Karpas-422 (cell line): ENCODE results near the gene ITPR2. TPM values are rescaled to one million over a fixed set of nuclear protein-coding genes. Genes with fewer than 3 reads are reported as not detected.

ENCODE experiments used
- DNase-seq: peaks from one replicate; pipeline ENCODE4 v3.0.0-alpha.2; 2015
- H2AFZ ChIP-seq: fragments of 200-600 bp; sonication (generic); 2 replicates; pipeline ENCODE4 v1.6.1; 2014; ENCODE audit warnings: antibody characterized with exemption, low read length, mixed read lengths
- H3K27ac ChIP-seq: fragments of 200-600 bp; sonication (generic); 2 replicates; pipeline ENCODE4 v1.5.1; 2014; ENCODE audit warnings: mild to moderate bottlenecking, low read length, moderate library complexity
- H3K27me3 ChIP-seq: fragments of 200-600 bp; sonication (generic); 2 replicates; pipeline ENCODE4 v1.6.1; 2014; ENCODE audit warnings: low read length, mixed read lengths
- H3K36me3 ChIP-seq: fragments of 200-600 bp; sonication (generic); 2 replicates; pipeline ENCODE4 v1.6.1; 2014; ENCODE audit warnings: low read length, mixed read lengths; ENCODE audit not compliant: insufficient read depth
- H3K4me1 ChIP-seq: fragments of 200-600 bp; sonication (generic); 2 replicates; pipeline ENCODE4 v1.6.1; 2014; ENCODE audit warnings: mild to moderate bottlenecking, low read length, mixed read lengths
- H3K4me2 ChIP-seq: fragments of 200-600 bp; sonication (generic); 2 replicates; pipeline ENCODE4 v1.6.1; 2014; ENCODE audit warnings: low read length, low read depth, mild to moderate bottlenecking; ENCODE audit not compliant: poor library complexity, severe bottlenecking
- H3K4me3 ChIP-seq: fragments of 200-600 bp; sonication (generic); 2 replicates; pipeline ENCODE4 v1.5.1; 2014; ENCODE audit warnings: mild to moderate bottlenecking, antibody characterized with exemption, low read length, mixed read lengths
- H3K79me2 ChIP-seq: fragments of 200-600 bp; sonication (generic); 2 replicates; pipeline ENCODE4 v1.6.1; 2014; ENCODE audit warnings: mild to moderate bottlenecking, low read length, mixed read lengths
- H3K9ac ChIP-seq: fragments of 200-600 bp; sonication (generic); 2 replicates; pipeline ENCODE4 v1.6.0; 2014; ENCODE audit warnings: low read length
- H3K9me2 ChIP-seq: fragments of 200-600 bp; sonication (generic), shearing (Covaris generic); replicated peaks from 2 replicates; pipeline ENCODE4 v1.6.0; 2014; ENCODE audit warnings: mild to moderate bottlenecking, low read length, moderate library complexity; ENCODE audit not compliant: insufficient read depth
- H3K9me3 ChIP-seq: fragments of 300-700, 200-600 bp; sonication (generic); 2 replicates; pipeline ENCODE4 v1.6.1; 2014; ENCODE audit warnings: low read length, mixed read lengths
- H4K20me1 ChIP-seq: fragments of 200-600 bp; sonication (generic); 2 replicates; pipeline ENCODE4 v1.6.1; 2014; ENCODE audit warnings: mild to moderate bottlenecking, antibody characterized with exemption, low read length, low read depth; ENCODE audit not compliant: insufficient read depth
- total RNA-seq: library from RNA; depleted of rRNA; stranded (reverse); fragments of >200 nt; shearing (Covaris generic); gene quantifications from 2 replicates; pipeline ENCODE4 v1.2.3, GENCODE V29; 2014; ENCODE audit warnings: low replicate concordance

ITPR2 gene
- total RNA-seq, 1 experiment from 2014 or later, result 128 TPM

- Histone ChIP-seq H3K9me2 (no peaks in the 10 kb centered on the region), H3K27me3 (no peaks in the 10 kb centered on the region), H3K4me2 (no peak overlapping the region), H3K79me2 (peaks cover 55% of the 10 kb centered on the region), H4K20me1 (no peaks in the 10 kb centered on the region), H3K4me1 (peaks cover 9% of the 10 kb centered on the region), H2AFZ (no peak overlapping the region), H3K27ac (no peak overlapping the region), H3K9me3 (no peaks in the 10 kb centered on the region), H3K9ac (no peak overlapping the region), H3K4me3 (no peak overlapping the region), H3K36me3 (peaks cover 38% of the 10 kb centered on the region)
- DNase-seq, result no peak
Observed at GRCh38 chr12:26697217-26697616, 135.8 kb downstream of the ITPR2 start.

GRCh38 chr12:26696613-26697092 lies 136.3 kb downstream of the ITPR2 start:
- no peak for DNase-seq
- H3K9me3 ChIP-seq, result no peaks in the 10 kb centered on the region
- H3K9ac ChIP-seq, result no peak overlapping the region
- no peaks in the 10 kb centered on the region for H4K20me1 ChIP-seq
- H3K79me2 ChIP-seq, result peaks cover 56% of the 10 kb centered on the region
- H3K4me1 ChIP-seq, result peaks cover 3% of the 10 kb centered on the region
- H3K9me2 ChIP-seq, result no peaks in the 10 kb centered on the region
- H3K4me2 ChIP-seq, result no peak overlapping the region
- no peak overlapping the region for H3K4me3 ChIP-seq
- no peak overlapping the region for H2AFZ ChIP-seq
- peaks cover 38% of the 10 kb centered on the region for H3K36me3 ChIP-seq
- H3K27ac ChIP-seq, result no peak overlapping the region
- H3K27me3 ChIP-seq, result no peaks in the 10 kb centered on the region

- Histone ChIP-seq H3K4me1 (no peaks in the 10 kb centered on the region; the same call in 1 of the 2 replicates), H3K9me2 (no peaks in the 10 kb centered on the region), H3K9ac (no peak overlapping the region), H3K27ac (no peak overlapping the region), H3K27me3 (no peaks in the 10 kb centered on the region), H4K20me1 (no peaks in the 10 kb centered on the region), H3K4me2 (no peak overlapping the region), H2AFZ (no peak overlapping the region), H3K4me3 (no peak overlapping the region), H3K9me3 (no peaks in the 10 kb centered on the region), H3K36me3 (peaks cover 38% of the 10 kb centered on the region), H3K79me2 (peaks cover 56% of the 10 kb centered on the region)
- DNase-seq, result no peak
Observed at GRCh38 chr12:26696048-26696612, 136.9 kb downstream of the ITPR2 start.

GRCh38 chr12:26694402-26694801 lies 138.6 kb downstream of the ITPR2 start:
- Histone ChIP-seq H3K4me2 (no peak overlapping the region), H3K27ac (no peak overlapping the region), H4K20me1 (no peaks in the 10 kb centered on the region), H3K9me2 (no peaks in the 10 kb centered on the region), H3K79me2 (peaks cover 65% of the 10 kb centered on the region), H3K9ac (no peak overlapping the region), H3K4me1 (no peaks in the 10 kb centered on the region; the same call in none of the 2 replicates), H2AFZ (no peak overlapping the region), H3K27me3 (no peaks in the 10 kb centered on the region), H3K9me3 (no peaks in the 10 kb centered on the region), H3K36me3 (peaks cover 34% of the 10 kb centered on the region), H3K4me3 (no peak overlapping the region)
- no peak for DNase-seq

- Histone ChIP-seq H3K9me3 (no peaks in the 10 kb centered on the region), H3K79me2 (peaks cover 67% of the 10 kb centered on the region), H3K4me3 (no peak overlapping the region), H3K4me1 (peaks cover 3% of the 10 kb centered on the region), H3K27ac (no peak overlapping the region), H3K4me2 (no peak overlapping the region), H4K20me1 (no peaks in the 10 kb centered on the region), H3K36me3 (peaks cover 25% of the 10 kb centered on the region; the same call in 1 of the 2 replicates), H3K27me3 (no peaks in the 10 kb centered on the region), H2AFZ (no peak overlapping the region), H3K9ac (no peak overlapping the region), H3K9me2 (no peaks in the 10 kb centered on the region)
- no peak for DNase-seq
Observed at GRCh38 chr12:26692407-26692806, 140.6 kb downstream of the ITPR2 start.

GRCh38 chr12:26691234-26691970 lies 141.6 kb downstream of the ITPR2 start:
- H3K4me3 ChIP-seq, result no peak overlapping the region
- H3K79me2 ChIP-seq, result peaks cover 74% of the 10 kb centered on the region
- no peaks in the 10 kb centered on the region for H3K9me2 ChIP-seq
- no peaks in the 10 kb centered on the region for H3K27me3 ChIP-seq
- H3K27ac ChIP-seq, result no peak overlapping the region
- no peak overlapping the region for H3K9ac ChIP-seq
- no peak overlapping the region for H2AFZ ChIP-seq
- no peaks in the 10 kb centered on the region for H3K9me3 ChIP-seq
- DNase-seq, result no peak
- H4K20me1 ChIP-seq, result no peaks in the 10 kb centered on the region
- peaks cover 30% of the 10 kb centered on the region; the same call in 1 of the 2 replicates for H3K36me3 ChIP-seq
- no peak overlapping the region for H3K4me2 ChIP-seq
- peaks cover 3% of the 10 kb centered on the region for H3K4me1 ChIP-seq

- H3K9ac ChIP-seq, result no peak overlapping the region
- H3K79me2 ChIP-seq, result peaks cover 75% of the 10 kb centered on the region
- no peak for DNase-seq
- peaks cover 3% of the 10 kb centered on the region for H3K4me1 ChIP-seq
- H3K4me2 ChIP-seq, result no peak overlapping the region
- H3K9me3 ChIP-seq, result no peaks in the 10 kb centered on the region
- no peaks in the 10 kb centered on the region for H3K27me3 ChIP-seq
- no peaks in the 10 kb centered on the region for H4K20me1 ChIP-seq
- no peak overlapping the region for H3K27ac ChIP-seq
- no peak overlapping the region for H2AFZ ChIP-seq
- no peaks in the 10 kb centered on the region for H3K9me2 ChIP-seq
- no peak overlapping the region for H3K4me3 ChIP-seq
- peaks cover 24% of the 10 kb centered on the region; the same call in 1 of the 2 replicates for H3K36me3 ChIP-seq
Observed at GRCh38 chr12:26690601-26691000, 142.4 kb downstream of the ITPR2 start.

- DNase-seq, result no peak
- H3K4me2 ChIP-seq, result no peak overlapping the region
Observed at GRCh38 chr12:26689281-26689841, 143.6 kb downstream of the ITPR2 start.

More at GRCh38 chr12:26689281-26689841, 143.6 kb downstream of the ITPR2 start:
- H3K4me1 ChIP-seq, result peaks cover 3% of the 10 kb centered on the region
- H3K79me2 ChIP-seq, result peaks cover 64% of the 10 kb centered on the region
- peaks cover 11% of the 10 kb centered on the region; the same call in 1 of the 2 replicates for H3K36me3 ChIP-seq
- H3K4me3 ChIP-seq, result no peak overlapping the region
- H3K9me2 ChIP-seq, result no peaks in the 10 kb centered on the region
- no peak overlapping the region for H2AFZ ChIP-seq
- no peaks in the 10 kb centered on the region for H4K20me1 ChIP-seq
- H3K27ac ChIP-seq, result no peak overlapping the region; the same call in 1 of the 2 replicates
- H3K27me3 ChIP-seq, result no peaks in the 10 kb centered on the region
- H3K9me3 ChIP-seq, result no peaks in the 10 kb centered on the region
- H3K9ac ChIP-seq, result no peak overlapping the region
